A549 (cell line): ENCODE results near the gene POLDIP3.

Source experiments
- BHLHE40 ChIP-seq: IDR thresholded peaks from 2 replicates; pipeline ENCODE4 v1.6.1; 2012; ENCODE audit warnings: low read depth, low read length, inconsistent platforms
- KDM1A ChIP-seq: fragments of 200-600 bp; sonication (generic); IDR thresholded peaks from 2 replicates; pipeline ENCODE4 v1.6.1; 2016; ENCODE audit warnings: low read depth, mild to moderate bottlenecking
- KDM5A ChIP-seq: fragments of 200-600 bp; sonication (generic); IDR thresholded peaks from 2 replicates; pipeline ENCODE4 v1.6.1; 2016; ENCODE audit warnings: antibody characterized with exemption, mild to moderate bottlenecking
- TF ChIP-seq, protein P1 (sequence below): fragments of >200 bp; sonication (Bioruptor Twin); formaldehyde crosslinking; IDR thresholded peaks from 3 replicates; pipeline ENCODE4 v1.5.1; 2016

DNA sequence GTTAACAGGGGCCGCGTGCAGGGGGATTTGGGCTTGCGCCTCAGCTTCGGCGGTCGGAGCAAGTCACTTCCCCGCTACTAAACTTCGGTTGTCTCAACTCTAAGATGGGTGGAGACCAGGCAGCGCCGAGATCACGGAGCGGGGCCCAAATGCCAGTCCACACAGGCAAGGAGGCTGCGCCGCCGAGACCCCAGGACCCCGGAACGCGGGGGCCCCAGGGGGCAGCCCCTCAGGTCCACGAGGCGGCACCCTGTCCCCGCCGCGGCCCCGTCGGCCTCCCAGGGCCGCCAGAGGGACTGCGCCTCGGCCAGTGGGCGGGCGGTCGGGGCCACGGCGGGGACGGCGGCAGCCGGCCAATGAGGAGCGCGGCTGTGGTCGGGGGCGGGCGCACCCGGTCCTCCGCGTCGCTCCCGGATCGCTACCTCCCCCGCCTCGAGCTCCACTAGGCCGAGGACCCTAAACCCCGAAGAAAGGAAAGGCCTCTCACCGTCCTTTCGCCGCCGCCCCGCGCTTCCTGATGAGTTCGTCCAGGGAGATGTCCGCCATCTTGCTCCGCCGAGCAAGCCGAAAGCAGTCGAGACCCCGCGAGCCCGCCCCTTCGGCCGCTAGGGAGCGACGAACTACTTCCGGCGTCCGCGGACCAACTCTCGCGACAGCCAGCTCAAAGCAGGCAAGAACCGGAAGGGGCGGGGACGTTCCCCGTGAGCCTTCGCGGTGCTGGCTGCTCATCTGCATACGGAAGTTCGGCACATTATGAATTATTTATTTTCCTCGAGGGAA lies at the start of gene POLDIP3:
- TF ChIP-seq BHLHE40 (no peak), KDM5A (no peak), KDM1A (no peak)
- TF ChIP-seq, protein P1, sequence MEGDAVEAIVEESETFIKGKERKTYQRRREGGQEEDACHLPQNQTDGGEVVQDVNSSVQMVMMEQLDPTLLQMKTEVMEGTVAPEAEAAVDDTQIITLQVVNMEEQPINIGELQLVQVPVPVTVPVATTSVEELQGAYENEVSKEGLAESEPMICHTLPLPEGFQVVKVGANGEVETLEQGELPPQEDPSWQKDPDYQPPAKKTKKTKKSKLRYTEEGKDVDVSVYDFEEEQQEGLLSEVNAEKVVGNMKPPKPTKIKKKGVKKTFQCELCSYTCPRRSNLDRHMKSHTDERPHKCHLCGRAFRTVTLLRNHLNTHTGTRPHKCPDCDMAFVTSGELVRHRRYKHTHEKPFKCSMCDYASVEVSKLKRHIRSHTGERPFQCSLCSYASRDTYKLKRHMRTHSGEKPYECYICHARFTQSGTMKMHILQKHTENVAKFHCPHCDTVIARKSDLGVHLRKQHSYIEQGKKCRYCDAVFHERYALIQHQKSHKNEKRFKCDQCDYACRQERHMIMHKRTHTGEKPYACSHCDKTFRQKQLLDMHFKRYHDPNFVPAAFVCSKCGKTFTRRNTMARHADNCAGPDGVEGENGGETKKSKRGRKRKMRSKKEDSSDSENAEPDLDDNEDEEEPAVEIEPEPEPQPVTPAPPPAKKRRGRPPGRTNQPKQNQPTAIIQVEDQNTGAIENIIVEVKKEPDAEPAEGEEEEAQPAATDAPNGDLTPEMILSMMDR = no peak
